H4 (cell line): ENCODE results near the gene AKAIN1. TPM values are rescaled to one million over a fixed set of nuclear protein-coding genes. Genes with fewer than 3 reads are reported as not detected.

ENCODE experiments used
- DNase-seq: peaks from one replicate; pipeline ENCODE4 v3.0.0-alpha.2; 2015; ENCODE audit warnings: low spot score
- total RNA-seq: library from RNA; depleted of rRNA; stranded (reverse); fragments of >200 nt; shearing (Covaris generic); gene quantifications from 2 replicates; pipeline ENCODE4 v1.2.3, GENCODE V29; 2014

Gene AKAIN1
- total RNA-seq, 1 experiment from 2014 or later = not detected

- DNase-seq = no peak
These were observed 38.0 kb downstream of the AKAIN1 start for GRCh38 chr18:5159080-5159479.

DNA sequence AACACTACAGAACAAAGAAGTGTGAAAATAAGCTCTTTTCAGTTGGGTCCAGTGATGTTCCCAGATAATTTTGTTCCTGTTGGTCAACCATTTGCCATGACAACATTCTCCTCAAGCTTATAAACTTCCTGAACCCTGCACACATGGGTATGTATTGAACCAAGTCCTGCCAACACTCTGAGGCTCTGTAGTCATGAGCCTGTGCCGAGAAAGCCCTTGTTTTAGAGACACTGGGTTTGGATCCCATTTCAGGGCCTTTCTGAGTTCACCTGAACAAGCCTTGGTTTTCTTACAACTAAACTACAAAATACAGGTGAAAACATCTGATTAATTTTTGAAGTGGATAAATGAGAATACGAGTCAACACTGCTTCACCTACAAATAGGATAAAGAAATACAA, 38.5 kb downstream of the AKAIN1 start:
- DNase-seq = no peak

DNA sequence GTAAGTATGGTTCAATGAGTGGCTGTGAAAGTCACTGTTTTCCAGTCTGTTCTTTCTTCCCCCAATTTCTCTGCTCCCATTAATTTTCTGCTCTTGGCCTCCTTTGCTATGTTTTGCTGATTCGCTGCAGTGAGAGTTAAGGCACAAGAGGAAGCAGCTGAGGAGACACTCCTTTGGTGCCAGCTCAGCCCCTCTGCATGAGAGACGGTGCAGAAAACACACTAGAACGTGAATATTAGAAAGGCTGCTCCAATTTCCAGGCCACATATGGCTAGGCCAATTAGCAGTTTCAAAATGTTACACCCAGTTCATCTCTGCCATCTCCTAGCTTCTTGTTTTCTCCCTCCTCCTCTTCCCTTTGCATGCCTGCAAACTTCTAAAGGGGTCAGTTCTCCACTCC, 38.9 kb downstream of the AKAIN1 start:
- no peak for DNase-seq

- DNase-seq = no peak
These were observed 41.2 kb downstream of the AKAIN1 start for GRCh38 chr18:5155907-5156287.

GRCh38 chr18:5155218-5155906, 41.7 kb downstream of the AKAIN1 start:
- DNase-seq = no peak

- no peak for DNase-seq
These were observed 44.6 kb downstream of the AKAIN1 start for GRCh38 chr18:5152343-5153020.

GRCh38 chr18:5150894-5151293, 46.2 kb downstream of the AKAIN1 start:
- DNase-seq = no peak

DNA sequence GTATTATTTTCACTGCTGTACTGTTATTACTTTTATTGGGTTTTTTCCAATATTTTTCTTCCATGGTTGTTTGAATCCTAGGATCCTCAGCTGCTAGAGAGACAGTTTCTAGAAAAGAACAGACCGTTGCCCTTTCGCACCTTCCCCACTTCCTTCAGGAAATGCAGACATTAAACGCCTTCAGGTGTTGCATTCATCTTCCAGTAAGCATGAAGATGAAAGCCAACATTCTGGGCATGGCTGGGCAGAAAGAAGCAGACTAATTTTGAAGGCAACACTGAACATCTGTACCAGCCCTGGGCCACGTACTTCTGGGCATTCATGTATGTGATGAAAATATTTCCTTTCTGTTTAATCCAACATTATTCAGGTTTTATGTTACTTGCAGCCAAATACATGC, 51.0 kb downstream of the AKAIN1 start:
- no peak for DNase-seq

- DNase-seq = no peak
These were observed 51.8 kb downstream of the AKAIN1 start for GRCh38 chr18:5145168-5145825.

- DNase-seq = no peak
These were observed 52.4 kb downstream of the AKAIN1 start for GRCh38 chr18:5144629-5145028.

DNA sequence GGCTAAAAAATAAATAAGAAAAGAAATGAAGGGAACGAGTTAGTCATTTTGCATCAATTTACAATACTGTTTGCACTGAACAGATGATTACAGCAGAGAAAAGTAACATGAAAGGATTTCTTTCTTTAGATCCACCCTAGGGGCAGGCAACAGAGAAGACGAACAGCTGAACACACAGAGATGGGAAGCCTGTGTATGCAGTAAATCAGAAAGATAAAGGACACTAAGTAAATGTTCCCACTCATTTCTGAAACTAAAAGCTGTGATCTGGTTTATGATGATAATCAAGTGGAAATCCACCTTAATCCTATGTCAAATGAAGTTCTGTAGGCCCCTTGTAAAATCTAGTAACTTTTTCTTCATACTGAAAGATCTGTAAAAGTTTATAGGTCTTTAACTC, 54.2 kb downstream of the AKAIN1 start:
- no peak for DNase-seq

GRCh38 chr18:5142131-5142530, 54.9 kb downstream of the AKAIN1 start:
- DNase-seq = no peak

DNA sequence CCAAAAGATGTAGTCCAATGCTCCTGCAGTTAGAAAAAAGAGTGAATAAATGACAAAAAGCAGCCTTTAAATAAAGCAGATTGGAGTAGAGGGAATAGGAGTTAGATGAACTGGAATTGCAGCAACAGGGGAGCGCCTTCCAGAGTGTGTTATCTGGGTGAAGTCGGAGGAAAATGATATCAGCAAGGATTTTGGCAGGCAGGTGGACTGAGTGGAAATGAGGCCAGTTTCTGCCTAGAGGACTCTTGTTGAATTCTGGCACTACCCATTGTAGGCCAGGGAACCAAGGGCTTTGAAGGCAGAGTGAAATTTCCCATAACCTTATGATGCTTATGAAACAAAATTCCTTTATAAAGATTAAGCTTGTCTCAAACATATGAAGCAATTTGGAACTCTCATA, 59.8 kb downstream of the AKAIN1 start:
- DNase-seq = no peak

DNA sequence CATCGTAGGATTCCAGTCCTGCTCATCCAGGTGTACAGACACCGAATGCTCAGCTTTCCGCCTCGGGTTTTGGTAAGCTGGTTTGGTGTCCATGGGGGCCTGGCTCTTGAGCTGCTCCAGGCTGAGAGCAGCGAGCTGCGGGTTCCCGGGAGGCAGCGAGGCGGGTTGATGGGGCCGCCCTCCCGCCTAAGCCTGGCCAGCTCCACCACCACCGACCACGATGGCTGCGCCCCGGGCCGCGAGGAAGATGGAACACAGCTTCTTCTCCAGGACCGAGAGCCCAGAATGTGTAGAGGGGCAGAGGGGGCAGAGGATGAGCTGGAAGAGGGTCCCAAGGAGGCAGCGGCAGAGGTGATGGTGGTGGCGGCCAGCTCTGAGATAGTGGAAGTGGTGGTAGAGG, 64.1 kb downstream of the AKAIN1 start:
- no peak for DNase-seq

DNA sequence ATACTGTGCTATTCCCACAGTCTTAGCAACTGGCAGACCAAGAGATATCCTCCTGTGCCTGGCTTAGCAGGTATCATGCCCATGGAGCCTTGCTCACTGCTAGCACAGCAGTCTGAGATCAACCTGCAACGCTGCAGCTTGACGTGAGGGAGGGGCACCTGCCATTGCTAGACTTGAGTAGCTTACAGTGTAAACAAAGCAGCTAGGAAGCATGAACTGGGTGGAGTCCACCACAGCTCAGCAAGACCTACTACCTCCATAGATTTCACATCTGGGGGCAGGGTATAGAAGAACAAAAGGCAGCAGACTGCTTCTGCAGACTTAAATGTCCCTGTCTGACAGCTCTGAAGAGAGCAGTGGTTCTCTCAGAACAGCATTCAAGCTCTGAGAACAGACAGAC, 74.8 kb downstream of the AKAIN1 start:
- DNase-seq = no peak

- no peak for DNase-seq
These were observed 86.8 kb downstream of the AKAIN1 start for GRCh38 chr18:5110266-5110665.

GRCh38 chr18:5107988-5108387, 89.1 kb downstream of the AKAIN1 start:
- no peak for DNase-seq

- DNase-seq = no peak
These were observed 90.3 kb downstream of the AKAIN1 start for GRCh38 chr18:5106730-5107129.

DNA sequence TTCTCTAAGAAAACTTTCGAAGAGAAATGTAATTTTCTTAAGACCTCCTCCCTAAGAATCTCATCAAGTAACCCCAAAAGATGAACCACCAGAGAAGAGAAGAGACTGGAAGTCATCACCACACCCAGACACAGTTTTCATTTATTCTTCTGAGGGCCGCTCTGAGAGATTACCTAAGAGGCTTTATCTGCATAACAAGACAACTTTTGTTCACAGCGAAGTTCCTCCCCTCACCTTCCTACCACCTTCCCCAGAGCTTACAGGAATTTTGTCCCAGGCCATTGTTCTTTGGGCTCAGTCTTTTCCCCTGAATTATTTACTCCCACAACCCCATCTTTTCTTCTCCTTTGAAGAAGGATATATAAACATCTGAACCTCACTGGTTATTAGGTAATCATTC, 92.8 kb downstream of the AKAIN1 start:
- no peak for DNase-seq

DNA sequence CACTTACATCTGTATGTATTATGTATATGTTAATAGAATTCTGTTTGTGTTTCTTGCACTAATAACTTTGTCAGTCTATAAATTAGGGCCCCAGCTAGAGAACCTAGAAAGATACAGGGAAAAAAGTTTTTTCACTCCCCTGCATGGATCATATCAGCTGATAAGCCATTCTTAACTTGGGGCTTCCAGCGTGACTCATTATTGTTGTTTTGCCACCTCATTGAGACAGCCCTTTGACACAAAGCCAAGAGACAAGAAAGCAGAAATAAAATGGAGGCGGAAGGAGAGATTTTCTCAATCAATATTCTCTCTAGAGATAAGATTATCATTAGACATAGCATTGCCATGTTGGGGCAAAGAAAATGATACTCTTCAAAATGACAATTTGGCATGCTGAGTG, 93.4 kb downstream of the AKAIN1 start:
- no peak for DNase-seq

DNA sequence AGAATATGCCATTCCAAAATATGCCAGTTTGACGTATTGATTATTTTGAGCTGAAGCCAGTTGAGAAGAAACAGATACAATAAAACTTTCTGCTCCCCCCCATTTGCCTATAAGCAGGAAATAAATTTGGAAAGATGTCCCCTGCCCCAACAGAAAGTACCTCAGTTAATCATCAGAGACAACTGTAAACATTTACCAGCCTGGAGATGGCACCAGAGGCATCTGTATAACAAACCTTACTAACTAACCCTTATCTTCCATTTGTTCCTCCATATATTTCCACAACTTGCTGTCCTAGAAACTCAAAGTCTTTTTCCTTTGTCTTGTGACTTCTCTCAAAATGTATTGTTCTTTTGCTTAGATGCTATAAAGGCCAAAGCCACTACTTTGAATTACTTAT, 93.8 kb downstream of the AKAIN1 start:
- no peak for DNase-seq

DNA sequence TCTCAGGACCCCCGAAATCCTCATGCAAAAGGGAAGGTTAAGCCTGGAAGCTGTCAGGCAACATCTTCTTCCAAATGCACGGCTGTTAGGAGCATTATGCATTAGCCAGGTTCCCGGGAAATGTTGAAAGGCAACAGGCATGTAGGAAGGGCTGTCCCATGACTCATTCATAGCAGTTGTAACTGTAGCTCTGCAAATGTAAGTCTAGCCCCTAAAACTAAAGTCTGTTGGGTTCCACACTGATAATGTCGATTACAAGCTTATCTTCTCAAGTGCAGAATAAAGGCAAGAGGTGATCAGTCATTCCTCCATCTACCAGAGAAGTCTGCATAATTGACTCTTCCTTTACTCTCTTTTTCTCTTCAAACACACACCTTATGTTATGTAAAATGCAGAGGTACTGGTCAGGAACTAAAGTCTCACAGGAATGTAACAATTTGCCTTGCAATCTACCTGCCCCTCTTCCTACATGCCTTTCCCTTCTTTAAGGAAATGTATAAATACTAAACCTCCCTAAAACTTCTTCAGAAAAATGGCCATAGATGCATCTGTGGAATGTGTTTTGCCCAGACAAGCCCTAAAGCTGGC, 99.8 kb downstream of the AKAIN1 start:
- DNase-seq = no peak

- no peak for DNase-seq
These were observed 101.8 kb downstream of the AKAIN1 start for GRCh38 chr18:5095239-5095638.
